Hepatocyte (in vitro differentiated cells): ENCODE results near the gene MTRFR. TPM values are rescaled to one million over a fixed set of nuclear protein-coding genes. Genes with fewer than 3 reads are reported as not detected.
A peak's percentile ranks its signal among the peaks of the same experiment; 100 is the strongest.
"Not testable (repeated sequence)": the region's sequence is repeated elsewhere in the genome, so short reads cannot be mapped to it uniquely, and the experiment has no call there.

Source experiments
- DNase-seq: peaks from one replicate; pipeline ENCODE4 v3.0.0-alpha.2; 2016; ENCODE audit warnings: low spot score
- H2AFZ ChIP-seq: fragments of 200-600 bp; sonication (generic); 2 replicates; pipeline ENCODE4 v1.6.0; 2016; ENCODE audit warnings: antibody characterized with exemption, mild to moderate bottlenecking
- H3K27ac ChIP-seq: fragments of 200-600 bp; sonication (generic); 2 replicates; pipeline ENCODE4 v1.5.1; 2016; ENCODE audit warnings: mild to moderate bottlenecking
- H3K27me3 ChIP-seq: fragments of 200-600 bp; sonication (generic); 2 replicates; pipeline ENCODE4 v1.6.1; 2016
- H3K36me3 ChIP-seq: fragments of 200-600 bp; sonication (generic); replicated peaks from 2 replicates; pipeline ENCODE4 v1.5.1; 2016; ENCODE audit warnings: low read depth; ENCODE audit not compliant: insufficient read depth
- H3K4me1 ChIP-seq: fragments of 200-600 bp; sonication (generic); 2 replicates; pipeline ENCODE4 v1.5.1; 2016; ENCODE audit warnings: mild to moderate bottlenecking, moderate library complexity; ENCODE audit not compliant: insufficient read depth
- H3K4me2 ChIP-seq: fragments of 200-600 bp; sonication (generic); 2 replicates; pipeline ENCODE4 v1.6.0; 2016
- H3K4me3 ChIP-seq: fragments of 200-600 bp; sonication (generic); 2 replicates; pipeline ENCODE4 v1.5.1; 2016; ENCODE audit warnings: mild to moderate bottlenecking
- H3K79me2 ChIP-seq: fragments of 200-600 bp; sonication (generic); 2 replicates; pipeline ENCODE4 v1.6.0; 2017; ENCODE audit warnings: mild to moderate bottlenecking
- H3K9me2 ChIP-seq: fragments of 200-600 bp; sonication (generic); replicated peaks from 2 replicates; pipeline ENCODE4 v1.6.0; 2017; ENCODE audit warnings: mild to moderate bottlenecking; ENCODE audit not compliant: insufficient read depth
- H3K9me3 ChIP-seq: fragments of 200-600 bp; sonication (generic); 2 replicates; pipeline ENCODE4 v1.5.1; 2016; ENCODE audit warnings: low read depth, mild to moderate bottlenecking
- H4K20me1 ChIP-seq: fragments of 200-600 bp; sonication (generic); 2 replicates; pipeline ENCODE4 v1.6.0; 2016; ENCODE audit warnings: mild to moderate bottlenecking; ENCODE audit not compliant: insufficient read depth, poor library complexity, severe bottlenecking
- EZH2 ChIP-seq: fragments of 200-600 bp; sonication (generic); IDR thresholded peaks from 2 replicates; pipeline ENCODE4 v1.6.1; 2016; ENCODE audit warnings: antibody characterized with exemption, mild to moderate bottlenecking, borderline replicate concordance
- EZH2phosphoT487 ChIP-seq: fragments of 200-600 bp; sonication (generic); IDR thresholded peaks from one replicate; pipeline ENCODE4 v1.6.1; 2018; ENCODE audit warnings: antibody characterized with exemption, mild to moderate bottlenecking, low read depth, moderate library complexity; ENCODE audit not compliant: unreplicated experiment, severe bottlenecking
- WGBS: methylation state at CpG from one replicate; pipeline ENCODE4 v1.1.6; 2016; ENCODE audit warnings: low lambda C conversion rate; ENCODE audit errors: missing lambda C conversion rate; 5-methylcytosine and 5-hydroxymethylcytosine counted together
- polyA plus RNA-seq: library from polyadenylated mRNA; unstranded; fragments of >200 nt; fragmentation: Nextera tagmentation; extraction: Ambion mirVana; gene quantifications from 2 replicates; pipeline ENCODE4 v1.2.1, GENCODE V29; 2016
- total RNA-seq: library from RNA; depleted of rRNA; stranded (reverse); fragments of >200 nt; gene quantifications from 2 replicates; pipeline ENCODE4 v1.2.3, GENCODE V29; 2014
- TF ChIP-seq, protein P1 (sequence below): fragments of 200-600 bp; sonication (generic); IDR thresholded peaks from 2 replicates; pipeline ENCODE4 v1.5.1; 2016; ENCODE audit warnings: antibody characterized with exemption, mild to moderate bottlenecking; ENCODE audit not compliant: poor library complexity

The MTRFR gene
- total and polyA plus RNA-seq, 2 experiments from 2014 or later = 13.3 to 13.8 TPM

- H3K4me2 ChIP-seq = peak overlapping the region; percentile 30
- no peaks in the 10 kb centered on the region for H3K9me3 ChIP-seq
- H3K4me1 ChIP-seq = no peaks in the 10 kb centered on the region
- TF ChIP-seq, protein P1, sequence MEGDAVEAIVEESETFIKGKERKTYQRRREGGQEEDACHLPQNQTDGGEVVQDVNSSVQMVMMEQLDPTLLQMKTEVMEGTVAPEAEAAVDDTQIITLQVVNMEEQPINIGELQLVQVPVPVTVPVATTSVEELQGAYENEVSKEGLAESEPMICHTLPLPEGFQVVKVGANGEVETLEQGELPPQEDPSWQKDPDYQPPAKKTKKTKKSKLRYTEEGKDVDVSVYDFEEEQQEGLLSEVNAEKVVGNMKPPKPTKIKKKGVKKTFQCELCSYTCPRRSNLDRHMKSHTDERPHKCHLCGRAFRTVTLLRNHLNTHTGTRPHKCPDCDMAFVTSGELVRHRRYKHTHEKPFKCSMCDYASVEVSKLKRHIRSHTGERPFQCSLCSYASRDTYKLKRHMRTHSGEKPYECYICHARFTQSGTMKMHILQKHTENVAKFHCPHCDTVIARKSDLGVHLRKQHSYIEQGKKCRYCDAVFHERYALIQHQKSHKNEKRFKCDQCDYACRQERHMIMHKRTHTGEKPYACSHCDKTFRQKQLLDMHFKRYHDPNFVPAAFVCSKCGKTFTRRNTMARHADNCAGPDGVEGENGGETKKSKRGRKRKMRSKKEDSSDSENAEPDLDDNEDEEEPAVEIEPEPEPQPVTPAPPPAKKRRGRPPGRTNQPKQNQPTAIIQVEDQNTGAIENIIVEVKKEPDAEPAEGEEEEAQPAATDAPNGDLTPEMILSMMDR = no peak
- TF ChIP-seq EZH2 (no peak), EZH2phosphoT487 (no peak)
- DNase-seq = peak; percentile 20
- peaks cover 62% of the 10 kb centered on the region for H3K79me2 ChIP-seq
- no peak overlapping the region for H3K4me3 ChIP-seq
- no peaks in the 10 kb centered on the region for H4K20me1 ChIP-seq
- H3K27ac ChIP-seq = peak overlapping the region; percentile 69
- no peak overlapping the region for H2AFZ ChIP-seq
- no peaks in the 10 kb centered on the region for H3K36me3 ChIP-seq
- no peaks in the 10 kb centered on the region for H3K27me3 ChIP-seq
- no peaks in the 10 kb centered on the region for H3K9me2 ChIP-seq
- 61% methylated on average over 11 of the region's 11 CpGs for WGBS
Measured at GRCh38 chr12:123242116-123242904, 9.1 kb downstream of the MTRFR start.

DNA sequence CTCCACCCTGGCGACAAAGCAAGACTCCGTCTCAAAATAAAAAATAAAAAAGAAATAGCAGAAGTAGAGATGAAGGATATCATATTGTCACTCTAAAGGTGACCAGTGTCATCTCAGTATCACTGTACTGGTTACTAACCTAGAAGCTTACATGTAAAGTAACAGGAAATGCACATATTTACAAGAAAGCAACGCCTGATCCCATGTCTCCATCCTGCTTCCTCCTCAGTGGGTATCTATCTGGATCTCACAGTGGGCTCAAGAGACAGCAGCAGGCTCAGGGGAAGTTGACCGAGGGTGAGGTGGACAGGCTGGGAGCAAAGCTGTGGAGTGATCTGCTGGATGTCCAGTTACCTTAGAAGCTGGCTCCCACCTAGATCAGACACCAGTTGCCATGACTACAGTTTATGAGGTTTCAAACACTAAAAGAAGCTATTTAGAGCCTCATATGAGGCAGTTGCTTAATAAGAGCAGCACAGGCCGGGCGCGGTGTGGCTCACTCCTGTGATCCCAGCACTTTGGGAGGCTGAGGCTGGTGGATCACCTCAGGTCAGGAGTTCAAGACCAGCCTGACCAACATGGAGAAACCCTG is 10.5 kb downstream of the MTRFR start:
- H3K4me1 ChIP-seq = no peaks in the 10 kb centered on the region
- peak overlapping the region; percentile 69 for H3K27ac ChIP-seq
- DNase-seq = no peak
- TF ChIP-seq EZH2 = no peak
- TF ChIP-seq EZH2phosphoT487 = no peak
- TF ChIP-seq, protein P1 = no peak
- H3K9me3 ChIP-seq = no peaks in the 10 kb centered on the region
- 82% methylated on average over 7 of the region's 7 CpGs for WGBS
- no peaks in the 10 kb centered on the region for H4K20me1 ChIP-seq
- H2AFZ ChIP-seq = no peak overlapping the region
- no peak overlapping the region for H3K4me2 ChIP-seq
- H3K4me3 ChIP-seq = no peak overlapping the region
- no peaks in the 10 kb centered on the region for H3K9me2 ChIP-seq
- H3K36me3 ChIP-seq = no peaks in the 10 kb centered on the region
- no peaks in the 10 kb centered on the region for H3K27me3 ChIP-seq
- H3K79me2 ChIP-seq = peaks cover 67% of the 10 kb centered on the region

- Histone ChIP-seq H3K4me1 (no peaks in the 10 kb centered on the region), H3K27ac (no peak overlapping the region), H3K9me2 (no peaks in the 10 kb centered on the region), H3K4me3 (no peak overlapping the region), H2AFZ (no peak overlapping the region), H3K36me3 (no peaks in the 10 kb centered on the region), H3K27me3 (no peaks in the 10 kb centered on the region), H3K4me2 (no peak overlapping the region), H4K20me1 (no peaks in the 10 kb centered on the region), H3K9me3 (no peaks in the 10 kb centered on the region), H3K79me2 (peaks cover 71% of the 10 kb centered on the region)
- 91% methylated on average over 3 of the region's 3 CpGs for WGBS
- no peak for TF ChIP-seq EZH2
- TF ChIP-seq, protein P1 = no peak
- no peak for TF ChIP-seq EZH2phosphoT487
- no peak for DNase-seq
Measured at GRCh38 chr12:123245678-123246077, 12.4 kb downstream of the MTRFR start.

DNA sequence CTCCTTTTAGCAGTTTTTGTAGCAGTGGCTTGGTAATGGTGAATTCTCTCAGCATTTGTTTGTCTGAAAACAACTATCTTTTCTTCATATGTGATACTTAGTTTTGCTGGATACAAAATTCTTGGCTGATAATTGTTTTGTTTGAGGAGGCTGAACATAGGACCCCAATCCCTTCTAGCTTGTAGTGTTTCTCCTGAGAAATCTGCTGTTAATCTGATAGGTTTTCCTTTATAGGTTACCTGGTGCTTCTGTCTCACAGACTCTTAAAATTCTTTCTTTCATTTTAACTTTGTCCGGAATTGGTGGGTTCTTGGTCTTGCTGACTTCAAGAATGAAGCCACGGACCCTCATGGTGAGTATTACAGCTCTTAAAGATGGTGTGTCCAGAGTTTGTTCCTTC is 14.9 kb downstream of the MTRFR start:
- not testable (repeated sequence) for H3K4me2 ChIP-seq, H3K36me3 ChIP-seq, H2AFZ ChIP-seq, H3K27ac ChIP-seq, H3K9me2 ChIP-seq, H3K4me1 ChIP-seq, DNase-seq, H3K4me3 ChIP-seq, H3K27me3 ChIP-seq, H3K9me3 ChIP-seq, H4K20me1 ChIP-seq
- H3K79me2 ChIP-seq = peaks cover 82% of the 10 kb centered on the region
- WGBS = 94% methylated on average over 2 of the region's 2 CpGs

DNA sequence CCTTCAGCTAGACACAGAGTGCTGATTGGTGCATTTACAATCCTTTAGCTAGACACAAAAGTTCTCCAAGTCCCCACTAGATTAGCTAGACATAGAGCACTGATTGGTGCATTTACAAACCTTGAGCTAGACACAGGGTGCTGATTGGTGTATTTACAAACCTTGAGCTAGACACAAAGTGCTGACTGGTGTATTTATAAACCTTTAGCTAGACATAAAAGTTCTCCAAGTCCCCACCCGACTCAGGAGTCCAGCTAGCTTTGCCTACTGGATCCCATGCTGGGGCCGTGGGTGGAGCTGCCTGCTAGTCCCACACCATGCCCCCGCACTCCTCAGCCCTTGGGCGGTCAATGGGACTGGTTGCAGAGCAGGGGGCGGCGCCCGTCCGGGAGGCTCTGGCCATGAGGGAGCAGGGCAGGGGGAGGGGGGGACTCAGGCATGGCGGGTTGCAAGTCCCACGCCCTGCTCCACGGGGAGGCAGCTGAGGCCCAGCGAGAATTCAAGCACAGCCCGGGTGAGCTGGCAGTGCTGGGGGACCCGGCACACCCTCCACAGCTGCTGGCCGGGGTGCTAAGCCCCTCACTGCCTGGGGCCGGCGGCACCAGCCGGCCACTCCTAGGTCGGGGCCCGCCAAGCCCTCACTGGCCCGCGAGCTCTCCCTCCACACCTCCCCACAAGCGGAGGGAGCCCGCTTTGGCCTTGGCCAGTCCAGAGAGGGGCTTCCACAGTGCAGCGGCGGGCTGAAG is 15.9 kb downstream of the MTRFR start:
- not testable (repeated sequence) for H3K4me2 ChIP-seq, H3K9me2 ChIP-seq, H2AFZ ChIP-seq, H3K9me3 ChIP-seq, H3K4me3 ChIP-seq, H3K27ac ChIP-seq, H3K36me3 ChIP-seq, DNase-seq, H3K27me3 ChIP-seq, H3K4me1 ChIP-seq, H4K20me1 ChIP-seq
- WGBS = 98% methylated on average over 16 of the region's 26 CpGs
- H3K79me2 ChIP-seq = peaks cover 88% of the 10 kb centered on the region
